ELR (cell line): ENCODE results near the gene C15orf39.
A peak's percentile ranks its signal among the peaks of the same experiment; 100 is the strongest.

ENCODE experiments used
- DNase-seq: peaks from one replicate; pipeline ENCODE4 v3.0.0-alpha.2; 2015; ENCODE audit warnings: low read depth

The C15orf39 gene

GRCh38 chr15:75172284-75172820 is 29.3 kb upstream of the C15orf39 start:
- DNase-seq: no peak

- no peak for DNase-seq
These were observed 27.6 kb upstream of the C15orf39 start for GRCh38 chr15:75174102-75174501.

- DNase-seq: no peak
These were observed 27.0 kb upstream of the C15orf39 start for GRCh38 chr15:75174729-75175128.

GRCh38 chr15:75176396-75176761 is 25.3 kb upstream of the C15orf39 start:
- no peak for DNase-seq

GRCh38 chr15:75177360-75178071 is 24.2 kb upstream of the C15orf39 start:
- DNase-seq: no peak

GRCh38 chr15:75178171-75178937 is 23.3 kb upstream of the C15orf39 start:
- DNase-seq: no peak

GRCh38 chr15:75178938-75179745 is 22.5 kb upstream of the C15orf39 start:
- no peak for DNase-seq

- no peak for DNase-seq
These were observed 21.9 kb upstream of the C15orf39 start for GRCh38 chr15:75179746-75180140.

- no peak for DNase-seq
These were observed 19.9 kb upstream of the C15orf39 start for GRCh38 chr15:75181780-75182179.

- peak; percentile 18 for DNase-seq
These were observed 19.2 kb upstream of the C15orf39 start for GRCh38 chr15:75182187-75183131.

- no peak for DNase-seq
These were observed 16.2 kb upstream of the C15orf39 start for GRCh38 chr15:75185271-75186029.

- no peak for DNase-seq
These were observed 15.6 kb upstream of the C15orf39 start for GRCh38 chr15:75186044-75186443.

GRCh38 chr15:75188499-75188898 is 13.2 kb upstream of the C15orf39 start:
- no peak for DNase-seq

- DNase-seq: no peak
These were observed 10.4 kb upstream of the C15orf39 start for GRCh38 chr15:75191235-75191634.

GRCh38 chr15:75192307-75192706 is 9.4 kb upstream of the C15orf39 start:
- no peak for DNase-seq

- DNase-seq: no peak
These were observed 8.4 kb upstream of the C15orf39 start for GRCh38 chr15:75193272-75193671.

- DNase-seq: no peak
These were observed 7.7 kb upstream of the C15orf39 start for GRCh38 chr15:75193976-75194375.

- DNase-seq: no peak
These were observed 7.3 kb upstream of the C15orf39 start for GRCh38 chr15:75194397-75194796.

- no peak for DNase-seq
These were observed 6.4 kb upstream of the C15orf39 start for GRCh38 chr15:75195122-75195765.

- DNase-seq: no peak
These were observed 5.9 kb upstream of the C15orf39 start for GRCh38 chr15:75195766-75196241.
